ENCODE data around the gene RERE.

GRCh38 chr1:8378981-8379470 lies 438.4 kb downstream of the RERE start:
- TF ChIP-seq CTCF (IDR thresholded peaks at IDR 0.05) (no peak), POLR2A (IDR thresholded peaks at IDR 0.05) (no peak), POLR2AphosphoS5 (IDR thresholded peaks at IDR 0.05) (no peak)
